Neuronal stem cell (in vitro differentiated cells): ENCODE results near the gene VANGL1.

ENCODE experiments used
- DNase-seq: peaks from one replicate; pipeline ENCODE4 v3.0.0-alpha.2; 2013; ENCODE audit warnings: low spot score
- H2AFZ ChIP-seq: one replicate; pipeline ENCODE4 v1.6.1; 2013; ENCODE audit warnings: mild to moderate bottlenecking, low read length, inconsistent platforms
- H2AK5ac ChIP-seq: 2 replicates; pipeline ENCODE4 v1.6.1; 2013; ENCODE audit warnings: low read depth, mild to moderate bottlenecking, inconsistent platforms, low read length, moderate library complexity, mixed read lengths
- H2BK120ac ChIP-seq: 2 replicates; pipeline ENCODE4 v1.6.1; 2013; ENCODE audit warnings: low read depth, mild to moderate bottlenecking, inconsistent platforms, low read length, moderate library complexity, mixed read lengths
- H2BK12ac ChIP-seq: one replicate; pipeline ENCODE4 v1.6.1; 2013; ENCODE audit warnings: low read length, inconsistent platforms
- H2BK15ac ChIP-seq: 2 replicates; pipeline ENCODE4 v1.6.1; 2013; ENCODE audit warnings: mild to moderate bottlenecking, low read length, inconsistent platforms, mixed read lengths
- H2BK5ac ChIP-seq: one replicate; pipeline ENCODE4 v1.6.1; 2013; ENCODE audit warnings: inconsistent platforms, mild to moderate bottlenecking, low read length, moderate library complexity
- H3K14ac ChIP-seq: one replicate; pipeline ENCODE4 v1.6.1; 2013; ENCODE audit warnings: low read length, inconsistent platforms
- H3K18ac ChIP-seq: 2 replicates; pipeline ENCODE4 v1.6.1; 2013; ENCODE audit warnings: low read length, inconsistent platforms
- H3K23ac ChIP-seq: 2 replicates; pipeline ENCODE4 v1.6.1; 2013; ENCODE audit warnings: low read depth, mild to moderate bottlenecking, mixed read lengths, low read length, inconsistent platforms; ENCODE audit not compliant: poor library complexity
- H3K27ac ChIP-seq: replicated peaks from 3 replicates; pipeline ENCODE4 v1.5.1; 2013; ENCODE audit warnings: low read length, inconsistent platforms
- H3K27me3 ChIP-seq, 3 experiments: 2 replicates each; pipeline ENCODE4 v1.6.1; 2013; ENCODE audit warnings: low read length in 3 of 3, mild to moderate bottlenecking in 2 of 3, inconsistent platforms in 1 of 3, low read depth in 1 of 3, mixed read lengths in 1 of 3, moderate library complexity in 1 of 3; ENCODE audit not compliant: control insufficient read depth in 3 of 3, insufficient read depth in 3 of 3
- H3K36me3 ChIP-seq, 2 donors: replicated peaks in 1 of 2; 2 replicates each; pipeline ENCODE4 v1.6.1; 2013; ENCODE audit warnings: low read length in 2 of 2; ENCODE audit not compliant: control insufficient read depth in 2 of 2, insufficient read depth in 2 of 2
- H3K4ac ChIP-seq: 2 replicates; pipeline ENCODE4 v1.6.1; 2013; ENCODE audit warnings: inconsistent platforms, mild to moderate bottlenecking, low read length, moderate library complexity
- H3K4me1 ChIP-seq, 2 donors: 1 replicate in 1 of 2; 2 replicates in 1 of 2; pipeline ENCODE4 v1.6.1; 2013; ENCODE audit warnings: low read length in 2 of 2, low read depth in 1 of 2; ENCODE audit not compliant: control insufficient read depth in 2 of 2, insufficient read depth in 1 of 2
- H3K4me2 ChIP-seq: one replicate; pipeline ENCODE4 v1.6.1; 2013; ENCODE audit warnings: mild to moderate bottlenecking, low read length, inconsistent platforms; ENCODE audit not compliant: insufficient read depth, poor library complexity, severe bottlenecking
- H3K4me3 ChIP-seq, 2 donors: 2 replicates each; pipeline ENCODE4 v1.5.1; 2013; ENCODE audit warnings: low read length in 2 of 2, mild to moderate bottlenecking in 2 of 2, inconsistent platforms in 1 of 2, moderate library complexity in 1 of 2
- H3K79me1 ChIP-seq: one replicate; pipeline ENCODE4 v1.6.1; 2013; ENCODE audit warnings: low read depth, mild to moderate bottlenecking, inconsistent platforms, low read length, moderate library complexity
- H3K9ac ChIP-seq: one replicate; pipeline ENCODE4 v1.6.1; 2013; ENCODE audit warnings: mild to moderate bottlenecking, low read depth, low read length, inconsistent platforms; ENCODE audit not compliant: poor library complexity
- H3K9me3 ChIP-seq, 2 donors: replicated peaks in 1 of 2; 2 replicates each; pipeline versions ENCODE3 to v1.6.1; 2013; ENCODE audit warnings: low read length in 2 of 2, mild to moderate bottlenecking in 2 of 2, inconsistent platforms in 1 of 2, low read depth in 1 of 2, mixed read lengths in 1 of 2, moderate library complexity in 1 of 2; ENCODE audit not compliant: control insufficient read depth in 2 of 2, insufficient read depth in 1 of 2
- H4K8ac ChIP-seq: one replicate; pipeline ENCODE4 v1.6.1; 2013; ENCODE audit warnings: low read depth, mild to moderate bottlenecking, inconsistent platforms, low read length, moderate library complexity
- H4K91ac ChIP-seq: one replicate; pipeline ENCODE4 v1.6.1; 2013; ENCODE audit warnings: low read length, low read depth, mild to moderate bottlenecking, inconsistent platforms; ENCODE audit not compliant: poor library complexity
- WGBS, 2 donors: extraction: QIAGEN DNeasy Blood & Tissue Kit; methylation state at CpG; one replicate each; pipeline ENCODE4 v1.1.7; 2013; ENCODE audit warnings: missing lambda C conversion rate in 2 of 2, mixed read lengths in 1 of 2; ENCODE audit not compliant: insufficient read length in 2 of 2, insufficient replicate concordance in 1 of 2; ENCODE audit errors: extremely low coverage in 2 of 2; 5-methylcytosine and 5-hydroxymethylcytosine counted together

The VANGL1 gene

GRCh38 chr1:115725600-115725999 is 83.8 kb downstream of the VANGL1 start:
- Histone ChIP-seq H3K4ac (no peak overlapping the region), H3K36me3 (no peaks in the 10 kb centered on the region), H3K4me2 (no peak overlapping the region), H2BK5ac (no peak overlapping the region), H4K8ac (no peak overlapping the region), H2BK15ac (no peak overlapping the region), H4K91ac (no peak overlapping the region), H3K4me3 (no peak overlapping the region), H3K18ac (no peak overlapping the region), H3K9ac (no peak overlapping the region), H2AFZ (no peak overlapping the region), H3K23ac (no peak overlapping the region), H2BK120ac (no peak overlapping the region), H2AK5ac (no peak overlapping the region), H3K4me1 (peaks cover 7 to 11% of the 10 kb centered on the region in 2 donors), H3K79me1 (no peaks in the 10 kb centered on the region), H3K9me3 (no peaks in the 10 kb centered on the region), H3K27ac (no peak overlapping the region), H2BK12ac (no peak overlapping the region), H3K14ac (no peak overlapping the region), H3K27me3 (no peaks in the 10 kb centered on the region)
- no CpG with 5 or more reads among the region's 2 CpGs for WGBS, 2 donors
- DNase-seq, result no peak

- Histone ChIP-seq H3K4me1 (peaks cover 7 to 11% of the 10 kb centered on the region in 2 donors), H3K79me1 (no peaks in the 10 kb centered on the region), H4K91ac (no peak overlapping the region), H3K27ac (no peak overlapping the region), H3K23ac (no peak overlapping the region), H3K14ac (no peak overlapping the region), H3K27me3 (no peaks in the 10 kb centered on the region), H2BK5ac (no peak overlapping the region), H3K9me3 (no peaks in the 10 kb centered on the region), H2AK5ac (no peak overlapping the region), H3K36me3 (no peaks in the 10 kb centered on the region), H2BK120ac (no peak overlapping the region), H2BK12ac (no peak overlapping the region), H2BK15ac (no peak overlapping the region), H3K4me2 (no peak overlapping the region), H3K4me3 (no peak overlapping the region), H4K8ac (no peak overlapping the region), H3K4ac (no peak overlapping the region), H2AFZ (no peak overlapping the region), H3K9ac (no peak overlapping the region), H3K18ac (no peak overlapping the region)
- no peak for DNase-seq
- WGBS, 2 donors, result no CpG with 5 or more reads among the region's 3 CpGs
These were observed 84.4 kb downstream of the VANGL1 start for GRCh38 chr1:115726161-115726560.

- no peak overlapping the region for H2AK5ac ChIP-seq
- no peak overlapping the region for H3K4ac ChIP-seq
- no peak overlapping the region for H3K18ac ChIP-seq
- no peak for DNase-seq
- no peak overlapping the region for H2BK12ac ChIP-seq
- no peak overlapping the region for H3K9ac ChIP-seq
- no peaks in the 10 kb centered on the region for H3K79me1 ChIP-seq
- H3K4me3 ChIP-seq, result no peak overlapping the region
- H2AFZ ChIP-seq, result no peak overlapping the region
- H2BK5ac ChIP-seq, result no peak overlapping the region
- no peak overlapping the region for H4K91ac ChIP-seq
- H3K36me3 ChIP-seq, result no peaks in the 10 kb centered on the region
- peaks cover 7 to 11% of the 10 kb centered on the region in 2 donors for H3K4me1 ChIP-seq
- no peak overlapping the region for H2BK15ac ChIP-seq
- no peak overlapping the region for H3K14ac ChIP-seq
- H4K8ac ChIP-seq, result no peak overlapping the region
- no peak overlapping the region for H3K23ac ChIP-seq
- no peaks in the 10 kb centered on the region for H3K9me3 ChIP-seq
- H3K27me3 ChIP-seq, result no peaks in the 10 kb centered on the region
- H2BK120ac ChIP-seq, result no peak overlapping the region
- no peak overlapping the region for H3K27ac ChIP-seq
- H3K4me2 ChIP-seq, result no peak overlapping the region
These were observed 84.8 kb downstream of the VANGL1 start for GRCh38 chr1:115726570-115726969.

- Histone ChIP-seq H3K4me2 (no peak overlapping the region), H3K27me3 (no peaks in the 10 kb centered on the region), H3K14ac (no peak overlapping the region), H3K18ac (no peak overlapping the region), H3K36me3 (no peaks in the 10 kb centered on the region), H2AK5ac (no peak overlapping the region), H4K8ac (no peak overlapping the region), H2AFZ (peak overlapping the region; percentile 59), H4K91ac (no peak overlapping the region), H3K27ac (peak overlapping the region; percentile 5), H2BK120ac (no peak overlapping the region), H3K4ac (no peak overlapping the region), H3K9ac (no peak overlapping the region), H3K79me1 (no peaks in the 10 kb centered on the region), H3K9me3 (no peaks in the 10 kb centered on the region), H3K23ac (no peak overlapping the region), H3K4me3 (no peak overlapping the region), H2BK15ac (no peak overlapping the region), H2BK5ac (no peak overlapping the region), H2BK12ac (no peak overlapping the region), H3K4me1 (peaks cover 7 to 11% of the 10 kb centered on the region in 2 donors)
- DNase-seq, result no peak
- WGBS, 2 donors, result no CpG with 5 or more reads among the region's 7 CpGs
These were observed 86.0 kb downstream of the VANGL1 start for GRCh38 chr1:115727706-115728249.
